PC-9 (cell line): ENCODE measurements around the gene C17orf100.

ENCODE experiments used
- CTCF ChIP-seq: fragments of 200-600 bp; sonication (generic); conservative IDR thresholded peaks from 2 replicates; pipeline ENCODE4 v1.6.1; 2017; ENCODE audit warnings: mixed run types, antibody characterized with exemption, mild to moderate bottlenecking, moderate library complexity
- EZH2 ChIP-seq: fragments of 200-600 bp; sonication (generic); IDR thresholded peaks from 2 replicates; pipeline ENCODE4 v1.8.0; 2017; ENCODE audit warnings: antibody characterized with exemption, low read depth

DNA sequence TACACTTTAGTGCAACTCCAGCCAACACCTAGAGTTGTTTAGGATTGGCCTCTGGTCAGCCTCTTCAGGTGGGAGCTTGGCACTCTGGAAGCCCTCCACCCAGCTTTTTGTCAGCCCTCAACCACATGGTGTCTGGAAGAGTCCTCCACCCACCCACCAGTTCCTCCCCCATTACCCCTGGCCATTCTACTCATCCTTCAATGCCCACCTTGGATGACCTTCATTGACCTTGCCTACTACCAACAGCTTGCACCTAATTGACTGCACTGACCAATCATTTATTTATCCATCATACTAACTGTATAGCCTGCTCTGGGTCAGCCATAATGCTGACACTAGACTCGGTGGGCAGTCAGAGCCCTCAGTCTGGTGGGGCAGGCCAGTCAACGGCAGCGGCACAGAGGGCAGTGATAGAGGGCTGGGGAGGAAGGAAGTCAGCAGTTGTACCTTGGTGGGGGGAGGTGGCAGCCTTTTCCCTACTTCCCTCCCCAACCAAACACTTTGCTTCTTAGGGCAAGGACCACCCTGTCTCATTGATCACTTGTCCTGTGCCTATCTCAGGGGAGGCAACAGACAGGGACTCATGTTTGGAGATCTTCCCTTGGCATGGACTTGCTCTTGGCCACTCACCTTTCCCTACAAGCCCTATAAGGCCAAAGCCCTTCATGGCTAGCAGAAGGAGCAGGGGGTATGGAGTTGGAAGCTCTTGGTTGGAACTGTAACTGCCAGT is 32.3 kb downstream of the C17orf100 start:
- no peak for TF ChIP-seq CTCF
- TF ChIP-seq EZH2: no peak
